Neural cell (in vitro differentiated cells): ENCODE measurements around the gene SWAP70. TPM values are rescaled to one million over a fixed set of nuclear protein-coding genes. Genes with fewer than 3 reads are reported as not detected.

Experiments used
- H2AFZ ChIP-seq: fragments of 200-600, 300-800 bp; sonication (generic), shearing (Covaris generic); 2 replicates; pipeline ENCODE4 v1.6.0; 2014; ENCODE audit warnings: low read depth, mild to moderate bottlenecking, antibody characterized with exemption, low read length, moderate library complexity
- H3F3A ChIP-seq: fragments of 200-600 bp; shearing (Covaris generic); 2 replicates; pipeline ENCODE4 v1.6.1; 2016; ENCODE audit warnings: mild to moderate bottlenecking, moderate library complexity, mixed read lengths, antibody characterized with exemption, low read length; ENCODE audit not compliant: insufficient read depth, poor library complexity, severe bottlenecking
- H3K27ac ChIP-seq: fragments of 200-600, 300-800 bp; sonication (generic), shearing (Covaris generic); 2 replicates; pipeline ENCODE4 v1.5.1; 2014; ENCODE audit warnings: mild to moderate bottlenecking, low read length, moderate library complexity
- H3K27me3 ChIP-seq: fragments of 300-800, 200-600 bp; sonication (generic), shearing (Covaris generic); 2 replicates; pipeline ENCODE4 v1.6.0; 2014; ENCODE audit warnings: mild to moderate bottlenecking, low read depth, low read length, moderate library complexity; ENCODE audit not compliant: insufficient read depth
- H3K36me3 ChIP-seq: fragments of 300-800, 200-600 bp; sonication (generic), shearing (Covaris generic); 2 replicates; pipeline ENCODE4 v1.5.1; 2014; ENCODE audit warnings: mild to moderate bottlenecking, antibody characterized with exemption, low read length, moderate library complexity; ENCODE audit not compliant: insufficient read depth
- H3K4me2 ChIP-seq: fragments of 300-800, 200-600 bp; sonication (generic), shearing (Covaris generic); 2 replicates; pipeline ENCODE4 v1.6.0; 2014; ENCODE audit warnings: mild to moderate bottlenecking, low read length
- H3K4me3 ChIP-seq: fragments of 300-800, 200-600 bp; sonication (generic), shearing (Covaris generic); 2 replicates; pipeline ENCODE4 v1.5.1; 2014; ENCODE audit warnings: mild to moderate bottlenecking, low read length, moderate library complexity
- H3K79me2 ChIP-seq: fragments of 200-600 bp; shearing (Covaris generic); replicated peaks from 2 replicates; pipeline ENCODE4 v1.6.0; 2014; ENCODE audit warnings: mild to moderate bottlenecking, low read length, moderate library complexity; ENCODE audit not compliant: insufficient read depth
- H3K9ac ChIP-seq: fragments of 300-800, 200-600 bp; sonication (generic), shearing (Covaris generic); 2 replicates; pipeline ENCODE4 v1.6.1; 2016; ENCODE audit warnings: mild to moderate bottlenecking, low read length, mixed read lengths
- H3K9me2 ChIP-seq: fragments of 200-600 bp; shearing (Covaris generic); 2 replicates; pipeline ENCODE4 v1.6.1; 2016; ENCODE audit warnings: mild to moderate bottlenecking, low read length, mixed read lengths; ENCODE audit not compliant: insufficient read depth
- H3K9me3 ChIP-seq: fragments of 200-600, 300-800 bp; sonication (generic), shearing (Covaris generic); 2 replicates; pipeline ENCODE4 v1.6.1; 2016; ENCODE audit warnings: mild to moderate bottlenecking, mixed run types, low read length, moderate library complexity, mixed read lengths
- H4K20me1 ChIP-seq: fragments of 200-600 bp; shearing (Covaris generic); 2 replicates; pipeline ENCODE4 v1.6.1; 2016; ENCODE audit warnings: mild to moderate bottlenecking, mixed run types; ENCODE audit not compliant: insufficient read depth
- EP300 ChIP-seq: fragments of 450-650 bp; conservative IDR thresholded peaks from 2 replicates; pipeline ENCODE4 v1.6.1; 2014; ENCODE audit warnings: antibody characterized with exemption, mild to moderate bottlenecking, moderate library complexity; ENCODE audit not compliant: poor library complexity, severe bottlenecking
- EZH2 ChIP-seq: fragments of 200-600, 300-800 bp; shearing (Covaris generic), sonication (generic); IDR thresholded peaks from 2 replicates; pipeline ENCODE4 v1.6.1; 2014; ENCODE audit warnings: antibody characterized with exemption, low read length, borderline replicate concordance, mild to moderate bottlenecking; ENCODE audit not compliant: insufficient read depth, poor library complexity, severe bottlenecking
- MXI1 ChIP-seq: fragments of 450-650 bp; conservative IDR thresholded peaks from 2 replicates; pipeline ENCODE4 v1.6.1; 2014; ENCODE audit warnings: antibody characterized with exemption, mild to moderate bottlenecking; ENCODE audit not compliant: poor library complexity, severe bottlenecking
- POLR2AphosphoS5 ChIP-seq: IDR thresholded peaks from 2 replicates; pipeline ENCODE4 v1.6.1; 2012
- RAD21 ChIP-seq: fragments of 450-650 bp; conservative IDR thresholded peaks from 2 replicates; pipeline ENCODE4 v1.6.1; 2014; ENCODE audit warnings: antibody characterized with exemption, mild to moderate bottlenecking, moderate library complexity
- SMC3 ChIP-seq: fragments of 450-650 bp; conservative IDR thresholded peaks from 2 replicates; pipeline ENCODE4 v1.6.1; 2014; ENCODE audit warnings: antibody characterized with exemption, mild to moderate bottlenecking, moderate library complexity; ENCODE audit not compliant: poor library complexity
- TAF1 ChIP-seq: IDR thresholded peaks from 2 replicates; pipeline ENCODE4 v1.6.1; 2012; ENCODE audit warnings: low read depth
- polyA plus RNA-seq: library from polyadenylated mRNA; depleted of rRNA; stranded (reverse); fragments of >200 nt; gene quantifications from 2 replicates; pipeline ENCODE4 v1.2.3, GENCODE V29; 2014
- TF ChIP-seq, protein P1 (sequence below): IDR thresholded peaks from 2 replicates; pipeline ENCODE4 v1.6.1; 2012; ENCODE audit warnings: borderline replicate concordance
- TF ChIP-seq, protein P2 (sequence below): fragments of 450-650 bp; IDR thresholded peaks from 2 replicates; pipeline ENCODE4 v1.5.1; 2014; ENCODE audit warnings: antibody characterized with exemption, mild to moderate bottlenecking, moderate library complexity; ENCODE audit not compliant: poor library complexity, severe bottlenecking

The SWAP70 gene
- polyA plus RNA-seq, 1 donor from 2014 or later = 1.4 TPM

DNA sequence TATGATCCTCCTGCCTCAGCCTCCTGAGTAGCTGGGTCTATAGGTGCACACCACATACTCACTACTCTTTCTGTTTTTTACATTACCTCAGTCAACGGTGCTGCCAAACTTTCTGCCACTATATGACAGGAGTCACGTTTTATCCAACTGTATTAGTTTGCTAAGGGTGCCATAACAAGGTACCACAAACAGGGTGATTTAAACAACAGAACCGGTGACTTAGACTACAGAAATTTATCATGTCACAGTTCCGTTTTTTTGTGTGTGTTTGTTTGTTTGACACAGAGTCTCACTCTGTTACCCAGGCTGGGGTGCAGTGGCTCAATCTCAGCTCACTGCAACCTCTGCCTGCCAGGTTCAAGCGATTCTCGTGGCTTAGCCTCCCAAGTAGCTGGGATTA, 6.3 kb upstream of the SWAP70 start:
- H3K9ac ChIP-seq = no peak overlapping the region
- TF ChIP-seq SMC3 (no peak), MXI1 (no peak), TAF1 (no peak), EZH2 (no peak), EP300 (no peak), POLR2AphosphoS5 (no peak), RAD21 (no peak)
- TF ChIP-seq, protein P1, sequence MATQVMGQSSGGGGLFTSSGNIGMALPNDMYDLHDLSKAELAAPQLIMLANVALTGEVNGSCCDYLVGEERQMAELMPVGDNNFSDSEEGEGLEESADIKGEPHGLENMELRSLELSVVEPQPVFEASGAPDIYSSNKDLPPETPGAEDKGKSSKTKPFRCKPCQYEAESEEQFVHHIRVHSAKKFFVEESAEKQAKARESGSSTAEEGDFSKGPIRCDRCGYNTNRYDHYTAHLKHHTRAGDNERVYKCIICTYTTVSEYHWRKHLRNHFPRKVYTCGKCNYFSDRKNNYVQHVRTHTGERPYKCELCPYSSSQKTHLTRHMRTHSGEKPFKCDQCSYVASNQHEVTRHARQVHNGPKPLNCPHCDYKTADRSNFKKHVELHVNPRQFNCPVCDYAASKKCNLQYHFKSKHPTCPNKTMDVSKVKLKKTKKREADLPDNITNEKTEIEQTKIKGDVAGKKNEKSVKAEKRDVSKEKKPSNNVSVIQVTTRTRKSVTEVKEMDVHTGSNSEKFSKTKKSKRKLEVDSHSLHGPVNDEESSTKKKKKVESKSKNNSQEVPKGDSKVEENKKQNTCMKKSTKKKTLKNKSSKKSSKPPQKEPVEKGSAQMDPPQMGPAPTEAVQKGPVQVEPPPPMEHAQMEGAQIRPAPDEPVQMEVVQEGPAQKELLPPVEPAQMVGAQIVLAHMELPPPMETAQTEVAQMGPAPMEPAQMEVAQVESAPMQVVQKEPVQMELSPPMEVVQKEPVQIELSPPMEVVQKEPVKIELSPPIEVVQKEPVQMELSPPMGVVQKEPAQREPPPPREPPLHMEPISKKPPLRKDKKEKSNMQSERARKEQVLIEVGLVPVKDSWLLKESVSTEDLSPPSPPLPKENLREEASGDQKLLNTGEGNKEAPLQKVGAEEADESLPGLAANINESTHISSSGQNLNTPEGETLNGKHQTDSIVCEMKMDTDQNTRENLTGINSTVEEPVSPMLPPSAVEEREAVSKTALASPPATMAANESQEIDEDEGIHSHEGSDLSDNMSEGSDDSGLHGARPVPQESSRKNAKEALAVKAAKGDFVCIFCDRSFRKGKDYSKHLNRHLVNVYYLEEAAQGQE = no peak
- TF ChIP-seq, protein P2, sequence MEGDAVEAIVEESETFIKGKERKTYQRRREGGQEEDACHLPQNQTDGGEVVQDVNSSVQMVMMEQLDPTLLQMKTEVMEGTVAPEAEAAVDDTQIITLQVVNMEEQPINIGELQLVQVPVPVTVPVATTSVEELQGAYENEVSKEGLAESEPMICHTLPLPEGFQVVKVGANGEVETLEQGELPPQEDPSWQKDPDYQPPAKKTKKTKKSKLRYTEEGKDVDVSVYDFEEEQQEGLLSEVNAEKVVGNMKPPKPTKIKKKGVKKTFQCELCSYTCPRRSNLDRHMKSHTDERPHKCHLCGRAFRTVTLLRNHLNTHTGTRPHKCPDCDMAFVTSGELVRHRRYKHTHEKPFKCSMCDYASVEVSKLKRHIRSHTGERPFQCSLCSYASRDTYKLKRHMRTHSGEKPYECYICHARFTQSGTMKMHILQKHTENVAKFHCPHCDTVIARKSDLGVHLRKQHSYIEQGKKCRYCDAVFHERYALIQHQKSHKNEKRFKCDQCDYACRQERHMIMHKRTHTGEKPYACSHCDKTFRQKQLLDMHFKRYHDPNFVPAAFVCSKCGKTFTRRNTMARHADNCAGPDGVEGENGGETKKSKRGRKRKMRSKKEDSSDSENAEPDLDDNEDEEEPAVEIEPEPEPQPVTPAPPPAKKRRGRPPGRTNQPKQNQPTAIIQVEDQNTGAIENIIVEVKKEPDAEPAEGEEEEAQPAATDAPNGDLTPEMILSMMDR = no peak
- H3K36me3 ChIP-seq = no peaks in the 10 kb centered on the region
- no peak overlapping the region for H2AFZ ChIP-seq
- no peaks in the 10 kb centered on the region for H3K79me2 ChIP-seq
- no peak overlapping the region for H3K27ac ChIP-seq
- no peaks in the 10 kb centered on the region for H3K9me2 ChIP-seq
- H3K27me3 ChIP-seq = no peaks in the 10 kb centered on the region
- no peak overlapping the region for H3K4me2 ChIP-seq
- no peaks in the 10 kb centered on the region for H3K9me3 ChIP-seq
- no peaks in the 10 kb centered on the region for H4K20me1 ChIP-seq
- no peak overlapping the region for H3K4me3 ChIP-seq
- H3F3A ChIP-seq = no peaks in the 10 kb centered on the region

DNA sequence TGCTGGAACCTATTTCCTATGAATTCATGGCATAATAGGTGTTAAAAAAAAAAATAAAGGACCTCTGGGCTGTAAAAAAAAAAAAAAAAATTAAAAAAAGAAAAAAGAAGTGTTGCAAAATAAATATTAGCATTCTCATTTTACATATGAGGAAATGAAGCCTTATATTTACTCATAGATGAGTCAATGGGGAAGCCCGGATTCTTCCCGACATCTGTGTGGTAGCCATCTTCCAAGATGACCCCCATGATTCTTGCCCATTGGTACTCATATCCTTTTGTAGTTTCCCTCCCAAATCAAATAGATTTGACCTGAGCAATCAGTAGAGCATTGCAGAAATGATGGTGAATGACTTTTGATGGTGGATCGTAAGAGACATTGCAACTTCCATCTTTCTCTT, 3.0 kb upstream of the SWAP70 start:
- Histone ChIP-seq H3K27ac (no peak overlapping the region), H3K9me3 (no peaks in the 10 kb centered on the region), H3K9ac (no peak overlapping the region), H3K36me3 (no peaks in the 10 kb centered on the region), H3K4me2 (no peak overlapping the region), H2AFZ (no peak overlapping the region), H3K27me3 (peaks cover 6% of the 10 kb centered on the region), H3F3A (no peaks in the 10 kb centered on the region), H4K20me1 (no peaks in the 10 kb centered on the region), H3K79me2 (peaks cover 5% of the 10 kb centered on the region), H3K9me2 (no peaks in the 10 kb centered on the region), H3K4me3 (no peak overlapping the region)
- no peak for TF ChIP-seq MXI1
- no peak for TF ChIP-seq EP300
- TF ChIP-seq POLR2AphosphoS5 = no peak
- TF ChIP-seq, protein P1 = no peak
